B cell (primary cell): ENCODE data around the gene ZFP1. TPM values are rescaled to one million over a fixed set of nuclear protein-coding genes. Genes with fewer than 3 reads are reported as not detected.

Experiments
- ATAC-seq: fragments of 200-7000 bp; cut with Tn5 transposase; one replicate; pipeline ENCODE4 v1.10.0; 2021; ENCODE audit warnings: low read depth, mild to moderate bottlenecking, moderate number of reproducible peaks, moderate library complexity
- CTCF ChIA-PET: fragments of 350-600 bp; sonication (Branson Sonifier 250); formaldehyde crosslinking; loops from one replicate; lab custom pipeline; 2021; ENCODE audit warnings: antibody characterized with exemption, inconsistent platforms; lab: Charles Lee
- POLR2A ChIA-PET: fragments of 350-600 bp; sonication (Branson Sonifier 250); formaldehyde crosslinking; loops from one replicate; lab custom pipeline; 2021; ENCODE audit warnings: antibody characterized with exemption; lab: Charles Lee
- DNase-seq: peaks from one replicate; pipeline ENCODE4 v3.0.0; 2013
- H2AFZ ChIP-seq: 2 replicates; pipeline ENCODE4 v1.6.1; 2012; ENCODE audit warnings: mild to moderate bottlenecking, low read depth, low read length; ENCODE audit not compliant: insufficient read depth, poor library complexity, severe bottlenecking
- H3K27ac ChIP-seq, 2 donors: 1 replicate in 1 of 2; 2 replicates in 1 of 2; pipeline ENCODE4 v1.5.1; 2012 to 2013; ENCODE audit warnings: low read length in 2 of 2, mild to moderate bottlenecking in 2 of 2, moderate library complexity in 1 of 2
- H3K27me3 ChIP-seq, 4 experiments: fragments of 200-600 bp in 1 of 4; sonication (generic) in 1 of 4; replicated peaks in 1 of 4; 1 replicate in 2 of 4; 2 replicates in 2 of 4; pipeline versions ENCODE4 v1.6.1 to v1.7.0; 2013 to 2016; ENCODE audit warnings: low read length in 3 of 4, mild to moderate bottlenecking in 2 of 4, mixed read lengths in 1 of 4, moderate library complexity in 1 of 4; ENCODE audit not compliant: insufficient read depth in 4 of 4, control insufficient read depth in 3 of 4; ENCODE audit errors: control extremely low read depth in 1 of 4
- H3K36me3 ChIP-seq, 2 experiments: replicated peaks in 1 of 2; 1 replicate in 1 of 2; 2 replicates in 1 of 2; pipeline versions ENCODE4 v1.6.1 to v1.7.1; 2013; ENCODE audit warnings: low read length in 1 of 2; ENCODE audit not compliant: insufficient read depth in 2 of 2, control insufficient read depth in 1 of 2; ENCODE audit errors: control extremely low read depth in 1 of 2, extremely low read depth in 1 of 2
- H3K4me1 ChIP-seq, 2 donors: fragments of 200-600 bp in 1 of 2; sonication (generic) in 1 of 2; 1 replicate in 1 of 2; 2 replicates in 1 of 2; pipeline versions ENCODE4 v1.5.1 to v1.6.1; 2013 to 2017; ENCODE audit warnings: low read length in 2 of 2; ENCODE audit not compliant: control insufficient read depth in 2 of 2, insufficient read depth in 2 of 2
- H3K4me2 ChIP-seq: replicated peaks from 2 replicates; pipeline ENCODE3; 2012; ENCODE audit warnings: mild to moderate bottlenecking, low read depth, low read length; ENCODE audit not compliant: poor library complexity, severe bottlenecking
- H3K4me3 ChIP-seq, 5 experiments: fragments of 200-600 bp in 1 of 5; sonication (generic) in 1 of 5; 1 replicate in 3 of 5; 2 replicates in 2 of 5; pipeline versions ENCODE4 v1.5.1 to v1.7.0; 2011 to 2016; ENCODE audit warnings: low read length in 4 of 5, mild to moderate bottlenecking in 4 of 5, low read depth in 2 of 5, control low read depth in 1 of 5, moderate library complexity in 1 of 5; ENCODE audit not compliant: insufficient read depth in 1 of 5; ENCODE audit errors: control extremely low read depth in 1 of 5, extremely low read depth in 1 of 5
- H3K79me2 ChIP-seq: fragments of 200-600 bp; sonication (generic); one replicate; pipeline ENCODE4 v1.6.0; 2016; ENCODE audit warnings: low read length; ENCODE audit not compliant: control insufficient read depth, insufficient read depth
- H3K9ac ChIP-seq: fragments of 200-600 bp; sonication (generic); 2 replicates; pipeline ENCODE4 v1.6.1; 2017; ENCODE audit warnings: mild to moderate bottlenecking, low read length, moderate library complexity
- H3K9me3 ChIP-seq, 3 donors: one replicate each; pipeline versions ENCODE4 v1.6.1 to v1.7.1; 2013; ENCODE audit warnings: low read length in 2 of 3; ENCODE audit not compliant: control insufficient read depth in 2 of 3, insufficient read depth in 1 of 3; ENCODE audit errors: control extremely low read depth in 1 of 3
- H4K20me1 ChIP-seq: 2 replicates; pipeline ENCODE4 v1.6.0; 2012; ENCODE audit warnings: mild to moderate bottlenecking, low read length; ENCODE audit not compliant: insufficient read depth, control insufficient read depth, poor library complexity, severe bottlenecking
- H3K27ac Mint-ChIP-seq: one replicate; pipeline ENCODE4 v1.8.0; 2021; ENCODE audit warnings: mixed read lengths
- H3K27me3 Mint-ChIP-seq: one replicate; pipeline ENCODE4 v1.8.0; 2021; ENCODE audit warnings: mixed read lengths
- H3K4me1 Mint-ChIP-seq: one replicate; pipeline ENCODE4 v1.8.0; 2021; ENCODE audit warnings: mixed read lengths
- H3K4me3 Mint-ChIP-seq: one replicate; pipeline ENCODE4 v1.8.0; 2021; ENCODE audit warnings: mixed read lengths
- H3K9me3 Mint-ChIP-seq: one replicate; pipeline ENCODE4 v1.8.0; 2022; ENCODE audit warnings: mixed read lengths; ENCODE audit not compliant: insufficient read depth
- EZH2 ChIP-seq: IDR thresholded peaks from 2 replicates; pipeline ENCODE4 v1.6.1; 2012; ENCODE audit warnings: borderline replicate concordance, low read depth, mild to moderate bottlenecking, moderate library complexity, low read length; ENCODE audit not compliant: insufficient read depth, poor library complexity, severe bottlenecking
- WGBS: methylation state at CpG from one replicate; pipeline ENCODE4 v1.1.5; 2013; ENCODE audit warnings: missing lambda C conversion rate; ENCODE audit not compliant: insufficient coverage; 5-methylcytosine and 5-hydroxymethylcytosine counted together
- intact Hi-C: fragments of 100-400 bp; cut with micrococcal nuclease; formaldehyde crosslinking; loops from one replicate; pipeline ENCODE4 v1.10.0; 2022
- polyA plus RNA-seq: library from polyadenylated mRNA; depleted of rRNA; stranded (reverse); fragments of >200 nt; gene quantifications from 2 replicates; pipeline ENCODE4 v1.2.3, GENCODE V29; 2012
- total RNA-seq, 2 donors: library from RNA; stranded (reverse); fragments of 120-200 nt in 1 of 2; gene quantifications; 1 replicate in 1 of 2; 2 replicates in 1 of 2; pipeline versions ENCODE4 v1.2.3 to v1.2.4, GENCODE V29; 2013 to 2022
- TF ChIP-seq, protein P1 (sequence below): fragments of 200-600 bp; IDR thresholded peaks from one replicate; pipeline ENCODE4 v1.8.0; 2022; ENCODE audit warnings: antibody characterized with exemption, mild to moderate bottlenecking

Gene ZFP1
- total and polyA plus RNA-seq, 2 donors (not counting 1 experiment from before 2014, with no cell fraction given), result 3.4 to 13.4 TPM

DNA sequence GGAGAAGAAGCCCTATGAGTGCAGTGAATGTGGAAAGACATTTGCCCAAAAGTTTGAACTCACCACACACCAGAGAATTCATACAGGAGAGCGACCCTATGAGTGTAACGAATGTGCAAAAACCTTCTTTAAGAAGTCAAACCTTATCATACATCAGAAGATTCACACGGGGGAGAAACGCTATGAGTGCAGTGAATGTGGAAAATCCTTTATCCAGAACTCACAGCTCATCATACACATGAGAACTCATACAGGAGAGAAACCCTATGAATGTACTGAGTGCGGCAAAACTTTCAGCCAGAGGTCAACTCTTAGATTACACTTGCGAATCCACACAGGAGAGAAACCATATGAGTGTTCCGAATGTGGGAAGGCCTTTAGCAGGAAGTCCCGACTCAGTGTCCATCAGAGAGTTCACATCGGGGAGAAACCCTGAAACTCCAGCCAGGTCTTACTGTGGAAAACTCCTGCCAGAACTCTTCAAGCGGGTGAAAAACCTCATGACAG is 21.6 kb downstream of the ZFP1 start:
- Histone ChIP-seq H2AFZ (no peak overlapping the region), H3K27me3 (no peaks in the 10 kb centered on the region), H3K79me2 (peaks cover 9% of the 10 kb centered on the region), H3K4me2 (no peak overlapping the region), H3K27ac (no peak overlapping the region), H3K4me3 (no peak overlapping the region), H3K36me3 (peaks cover 25 to 45% of the 10 kb centered on the region in 2 experiments), H3K9me3 (peaks cover 25 to 70% (median 45%) of the 10 kb centered on the region in 3 donors), H4K20me1 (no peaks in the 10 kb centered on the region), H3K4me1 (no peaks in the 10 kb centered on the region), H3K9ac (no peak overlapping the region)
- Mint-ChIP-seq H3K4me3 (no peak overlapping the region), H3K4me1 (no peaks in the 10 kb centered on the region), H3K27ac (no peak overlapping the region), H3K9me3 (peaks cover 34% of the 10 kb centered on the region), H3K27me3 (no peaks in the 10 kb centered on the region)
- ChIA-PET CTCF (no interaction called here), POLR2A (no interaction called here)
- intact Hi-C loops, result no loop called here
- no peak for DNase-seq
- ATAC-seq, result no peak
- TF ChIP-seq, protein P1, sequence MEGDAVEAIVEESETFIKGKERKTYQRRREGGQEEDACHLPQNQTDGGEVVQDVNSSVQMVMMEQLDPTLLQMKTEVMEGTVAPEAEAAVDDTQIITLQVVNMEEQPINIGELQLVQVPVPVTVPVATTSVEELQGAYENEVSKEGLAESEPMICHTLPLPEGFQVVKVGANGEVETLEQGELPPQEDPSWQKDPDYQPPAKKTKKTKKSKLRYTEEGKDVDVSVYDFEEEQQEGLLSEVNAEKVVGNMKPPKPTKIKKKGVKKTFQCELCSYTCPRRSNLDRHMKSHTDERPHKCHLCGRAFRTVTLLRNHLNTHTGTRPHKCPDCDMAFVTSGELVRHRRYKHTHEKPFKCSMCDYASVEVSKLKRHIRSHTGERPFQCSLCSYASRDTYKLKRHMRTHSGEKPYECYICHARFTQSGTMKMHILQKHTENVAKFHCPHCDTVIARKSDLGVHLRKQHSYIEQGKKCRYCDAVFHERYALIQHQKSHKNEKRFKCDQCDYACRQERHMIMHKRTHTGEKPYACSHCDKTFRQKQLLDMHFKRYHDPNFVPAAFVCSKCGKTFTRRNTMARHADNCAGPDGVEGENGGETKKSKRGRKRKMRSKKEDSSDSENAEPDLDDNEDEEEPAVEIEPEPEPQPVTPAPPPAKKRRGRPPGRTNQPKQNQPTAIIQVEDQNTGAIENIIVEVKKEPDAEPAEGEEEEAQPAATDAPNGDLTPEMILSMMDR, result no peak
- TF ChIP-seq EZH2, result no peak
- WGBS, result 100% methylated on average over 5 of the region's 10 CpGs

DNA sequence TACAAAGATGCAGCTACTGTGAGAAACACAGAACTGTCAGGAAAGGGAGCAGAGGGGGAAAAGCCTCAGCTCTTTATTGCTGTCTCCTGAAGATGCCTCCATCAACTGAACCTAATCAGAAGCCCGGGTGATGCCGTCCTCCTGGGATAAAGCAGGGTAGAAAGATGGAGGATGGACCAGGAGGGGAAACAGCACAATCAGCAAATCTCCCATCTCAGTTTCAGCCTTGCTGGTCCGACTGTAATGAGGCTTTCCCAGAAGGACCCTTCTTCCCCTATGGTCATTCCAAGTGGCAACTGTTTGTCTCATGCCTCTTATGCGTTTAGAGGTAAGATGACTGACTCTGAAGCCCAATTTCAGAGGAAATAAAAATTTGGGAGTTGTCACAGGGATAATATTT is 24.3 kb downstream of the ZFP1 start:
- Histone ChIP-seq H3K4me2 (no peak overlapping the region), H3K79me2 (peaks cover under 1% of the 10 kb centered on the region), H4K20me1 (no peaks in the 10 kb centered on the region), H3K9me3 (peaks cover 19 to 80% (median 58%) of the 10 kb centered on the region in 3 donors), H3K27ac (no peak overlapping the region), H2AFZ (no peak overlapping the region), H3K4me3 (no peak overlapping the region), H3K27me3 (peaks cover 0 to 4% (median 0%) of the 10 kb centered on the region in 4 experiments), H3K4me1 (no peaks in the 10 kb centered on the region), H3K9ac (no peak overlapping the region), H3K36me3 (peaks cover 17 to 34% of the 10 kb centered on the region in 2 experiments)
- DNase-seq (no peak), ATAC-seq (no peak)
- WGBS, result 100% methylated on average over 2 of the region's 4 CpGs
- POLR2A ChIA-PET, result no interaction called here
- no peak for TF ChIP-seq EZH2
- TF ChIP-seq, protein P1, result no peak
- CTCF ChIA-PET, result interaction anchor here (1.5 kb wide), 1 partner anchor 26 kb away, joined by 5 read pairs; no protein-coding TSS in a partner anchor
- peaks cover 46% of the 10 kb centered on the region for H3K9me3 Mint-ChIP-seq
- no peaks in the 10 kb centered on the region for H3K27me3 Mint-ChIP-seq
- no peak overlapping the region for H3K4me3 Mint-ChIP-seq
- H3K27ac Mint-ChIP-seq, result no peak overlapping the region
- intact Hi-C loops, result no loop called here
- H3K4me1 Mint-ChIP-seq, result no peaks in the 10 kb centered on the region
